Measurements from ENCODE around the gene PDCD1LG2. TPM values are rescaled to one million over a fixed set of nuclear protein-coding genes. Genes with fewer than 3 reads are reported as not detected.

The PDCD1LG2 gene
- total RNA-seq, 6 experiments from 2014 or later = 0.49 to 2.4 (median 1.1) TPM

- peak overlapping the region in 1 of 3 donors; percentile 43 for H3K27ac ChIP-seq
- H3K36me3 ChIP-seq = no peaks in the 10 kb centered on the region
- H3K4me3 ChIP-seq = peak overlapping the region in 1 of 3 donors; percentile 15
- H3K27me3 ChIP-seq = no peaks in the 10 kb centered on the region
- ATAC-seq (no peak), DNase-seq (no peak)
- intact Hi-C loops (cut with DNase I) = no loop called here
- TF ChIP-seq POLR2A (IDR thresholded peaks at IDR 0.05) (no peak), CTCF (IDR thresholded peaks at IDR 0.05) (no peak)
- no peaks in the 10 kb centered on the region for H3K9me3 ChIP-seq
- H3K4me1 ChIP-seq = no peaks in the 10 kb centered on the region
- WGBS (ENCODE audit: insufficient coverage, low coverage, low lambda C conversion rate, missing lambda C conversion rate) = 56% methylated on average over 3 of the region's 3 CpGs
Observed at GRCh38 chr9:5510989-5511388, 658 bp downstream of the PDCD1LG2 start.

GRCh38 chr9:5511476-5511875, 1.1 kb downstream of the PDCD1LG2 start:
- Histone ChIP-seq H3K36me3 (no peaks in the 10 kb centered on the region), H3K27me3 (no peaks in the 10 kb centered on the region), H3K9me3 (no peaks in the 10 kb centered on the region), H3K27ac (no peak overlapping the region), H3K4me1 (no peaks in the 10 kb centered on the region), H3K4me3 (peak overlapping the region in 2 of 3 donors; percentile 2 to 7)
- 57% methylated on average over 1 of the region's 1 CpG for WGBS (ENCODE audit: insufficient coverage, low coverage, low lambda C conversion rate, missing lambda C conversion rate)
- DNase-seq = no peak
- ATAC-seq = no peak
- no peak for TF ChIP-seq POLR2A (IDR thresholded peaks at IDR 0.05)
- no peak for TF ChIP-seq CTCF (IDR thresholded peaks at IDR 0.05)
- intact Hi-C loops (cut with DNase I) = no loop called here

- Histone ChIP-seq H3K27ac (no peak overlapping the region), H3K4me1 (no peaks in the 10 kb centered on the region), H3K36me3 (no peaks in the 10 kb centered on the region), H3K27me3 (no peaks in the 10 kb centered on the region), H3K9me3 (no peaks in the 10 kb centered on the region), H3K4me3 (no peak overlapping the region)
- intact Hi-C loops (cut with DNase I) = no loop called here
- DNase-seq = no peak
- TF ChIP-seq CTCF (IDR thresholded peaks at IDR 0.05) (no peak), POLR2A (IDR thresholded peaks at IDR 0.05) (no peak)
- no peak for ATAC-seq
- 48% methylated on average over 6 of the region's 6 CpGs for WGBS (ENCODE audit: insufficient coverage, low coverage, low lambda C conversion rate, missing lambda C conversion rate)
Observed at GRCh38 chr9:5511935-5512580, 1.7 kb downstream of the PDCD1LG2 start.

GRCh38 chr9:5512658-5513452, 2.5 kb downstream of the PDCD1LG2 start:
- no peak overlapping the region for H3K4me3 ChIP-seq
- H3K27ac ChIP-seq = no peak overlapping the region
- ATAC-seq (no peak), DNase-seq (no peak)
- intact Hi-C loops (cut with DNase I) = no loop called here
- 60% methylated on average over 2 of the region's 2 CpGs for WGBS (ENCODE audit: insufficient coverage, low coverage, low lambda C conversion rate, missing lambda C conversion rate)
- H3K9me3 ChIP-seq = no peaks in the 10 kb centered on the region
- H3K4me1 ChIP-seq = no peaks in the 10 kb centered on the region
- no peaks in the 10 kb centered on the region for H3K36me3 ChIP-seq
- H3K27me3 ChIP-seq = no peaks in the 10 kb centered on the region
- TF ChIP-seq POLR2A (IDR thresholded peaks at IDR 0.05) = no peak
- no peak for TF ChIP-seq CTCF (IDR thresholded peaks at IDR 0.05)

Data from right lobe of liver (tissue), 6 donors.